IMR-90 (cell line): Measurements from ENCODE around the gene CNPY4. TPM values are rescaled to one million over a fixed set of nuclear protein-coding genes. Genes with fewer than 3 reads are reported as not detected.

ENCODE experiments used
- ATAC-seq: fragments of 200-7000 bp; cut with Tn5 transposase; 2 replicates; pipeline ENCODE4 v1.9.1; 2020; ENCODE audit warnings: low read depth, mild to moderate bottlenecking, moderate library complexity
- BruUV-seq: library from RNA; stranded (reverse); fragments of 400-500 nt; replicated peaks from 2 replicates; lab custom pipeline; 2021; lab: Mats Ljungman, UMichigan
- CTCF ChIA-PET: fragments of 300-600 bp; formaldehyde crosslinking; extraction: SDS; loops from one replicate; lab custom pipeline; 2021; ENCODE audit warnings: antibody characterized with exemption; lab: Yijun Ruan, JAX
- POLR2A ChIA-PET: fragments of 300-600 bp; sonication (Branson Sonifier 250); formaldehyde crosslinking; loops from one replicate; lab custom pipeline; 2022; ENCODE audit warnings: antibody characterized with exemption; ENCODE audit not compliant: unreplicated experiment; lab: Charles Lee
- DNase-seq: peaks from one replicate; pipeline ENCODE4 v3.0.0; 2013
- H2AFZ ChIP-seq: replicated peaks from 2 replicates; pipeline ENCODE3; 2013; ENCODE audit warnings: low read length, mild to moderate bottlenecking; ENCODE audit not compliant: poor library complexity
- H2AK5ac ChIP-seq: 2 replicates; pipeline ENCODE4 v1.6.1; 2013; ENCODE audit warnings: low read depth, low read length, inconsistent platforms
- H2AK9ac ChIP-seq: replicated peaks from 2 replicates; pipeline ENCODE3; 2013; ENCODE audit warnings: mild to moderate bottlenecking, low read depth, low read length, moderate library complexity; ENCODE audit not compliant: poor library complexity
- H2BK120ac ChIP-seq: 2 replicates; pipeline ENCODE4 v1.6.1; 2013; ENCODE audit warnings: low read depth, low read length, inconsistent platforms
- H2BK15ac ChIP-seq: 3 replicates; pipeline ENCODE4 v1.6.1; 2013; ENCODE audit warnings: low read depth, low read length, inconsistent platforms
- H2BK20ac ChIP-seq: 2 replicates; pipeline ENCODE4 v1.6.1; 2013; ENCODE audit warnings: low read depth, mild to moderate bottlenecking, inconsistent platforms, low read length, moderate library complexity
- H2BK5ac ChIP-seq: 2 replicates; pipeline ENCODE4 v1.6.1; 2013; ENCODE audit warnings: mild to moderate bottlenecking, low read depth, low read length, inconsistent platforms; ENCODE audit not compliant: poor library complexity, severe bottlenecking
- H3K14ac ChIP-seq: replicated peaks from 2 replicates; pipeline ENCODE4 v1.6.1; 2013; ENCODE audit warnings: low read depth, low read length, inconsistent platforms
- H3K18ac ChIP-seq: 2 replicates; pipeline ENCODE4 v1.6.1; 2013; ENCODE audit warnings: low read depth, low read length, control low read depth
- H3K23ac ChIP-seq: 2 replicates; pipeline ENCODE4 v1.6.1; 2013; ENCODE audit warnings: low read depth, low read length, inconsistent platforms
- H3K27ac ChIP-seq: 2 replicates; pipeline ENCODE4 v1.5.1; 2013; ENCODE audit warnings: mild to moderate bottlenecking, control low read depth, low read length; ENCODE audit not compliant: insufficient read depth
- H3K27me3 ChIP-seq: 2 replicates; pipeline ENCODE4 v1.6.1; 2013; ENCODE audit warnings: low read length; ENCODE audit not compliant: control insufficient read depth, insufficient read depth
- H3K36me3 ChIP-seq: 2 replicates; pipeline ENCODE4 v1.6.1; 2013; ENCODE audit warnings: low read length, mixed read lengths; ENCODE audit not compliant: control insufficient read depth, insufficient read depth
- H3K4ac ChIP-seq: 2 replicates; pipeline ENCODE4 v1.6.1; 2013; ENCODE audit warnings: low read depth, low read length, inconsistent platforms
- H3K4me1 ChIP-seq: 2 replicates; pipeline ENCODE4 v1.6.1; 2013; ENCODE audit warnings: low read length, mixed read lengths; ENCODE audit not compliant: control insufficient read depth, insufficient read depth
- H3K4me2 ChIP-seq: 2 replicates; pipeline ENCODE4 v1.6.1; 2013; ENCODE audit warnings: low read depth, mild to moderate bottlenecking, control low read depth, low read length, moderate library complexity
- H3K4me3 ChIP-seq: 2 replicates; pipeline ENCODE4 v1.5.1; 2013; ENCODE audit warnings: low read depth, mild to moderate bottlenecking, control low read depth, low read length, moderate library complexity; ENCODE audit not compliant: insufficient read depth
- H3K56ac ChIP-seq: 2 replicates; pipeline ENCODE4 v1.6.1; 2013; ENCODE audit warnings: low read length, inconsistent platforms; ENCODE audit not compliant: insufficient read depth; ENCODE audit errors: extremely low read depth
- H3K79me1 ChIP-seq, 2 experiments: 2 replicates each; pipeline ENCODE4 v1.6.1; 2013; ENCODE audit warnings: low read length in 2 of 2, inconsistent platforms in 1 of 2, low read depth in 1 of 2
- H3K9ac ChIP-seq: 2 replicates; pipeline ENCODE4 v1.6.1; 2013; ENCODE audit warnings: low read depth, low read length, control low read depth
- H3K9me1 ChIP-seq: 2 replicates; pipeline ENCODE4 v1.6.1; 2013; ENCODE audit warnings: low read length, inconsistent platforms; ENCODE audit not compliant: insufficient read depth
- H3K9me3 ChIP-seq: 2 replicates; pipeline ENCODE4 v1.6.1; 2013; ENCODE audit warnings: low read length; ENCODE audit not compliant: control insufficient read depth, insufficient read depth
- H4K20me1 ChIP-seq: 2 replicates; pipeline ENCODE4 v1.6.1; 2013; ENCODE audit warnings: low read length, inconsistent platforms; ENCODE audit not compliant: insufficient read depth
- H4K5ac ChIP-seq: 2 replicates; pipeline ENCODE4 v1.6.1; 2013; ENCODE audit warnings: mild to moderate bottlenecking, low read depth, low read length, control low read depth
- H4K8ac ChIP-seq, 2 experiments: 2 replicates each; pipeline ENCODE4 v1.6.1; 2013; ENCODE audit warnings: low read depth in 2 of 2, low read length in 2 of 2, control low read depth in 1 of 2, inconsistent platforms in 1 of 2
- H4K91ac ChIP-seq: 2 replicates; pipeline ENCODE4 v1.6.1; 2013; ENCODE audit warnings: low read depth, low read length, inconsistent platforms; ENCODE audit not compliant: insufficient read depth
- BHLHE40 ChIP-seq: fragments of 150-350 bp; IDR thresholded peaks from 2 replicates; pipeline ENCODE4 v1.6.1; 2016; ENCODE audit warnings: mild to moderate bottlenecking, low read depth, low read length
- CHD1 ChIP-seq: IDR thresholded peaks from 2 replicates; pipeline ENCODE4 v1.6.1; 2012; ENCODE audit warnings: low read depth, low read length, improper control_type of control experiment
- FOS ChIP-seq: fragments of 150-350 bp; IDR thresholded peaks from 2 replicates; pipeline ENCODE4 v1.6.1; 2016; ENCODE audit warnings: low read depth, low read length
- MAZ ChIP-seq: IDR thresholded peaks from 2 replicates; pipeline ENCODE4 v1.6.1; 2012; ENCODE audit warnings: low read depth, mild to moderate bottlenecking, low read length, improper control_type of control experiment, moderate library complexity, borderline replicate concordance
- RFX5 ChIP-seq: IDR thresholded peaks from 2 replicates; pipeline ENCODE4 v1.8.0; 2012; ENCODE audit warnings: low read depth, mild to moderate bottlenecking, low read length, moderate library complexity
- SMC3 ChIP-seq: fragments of 150-350 bp; IDR thresholded peaks from 2 replicates; pipeline ENCODE4 v1.6.1; 2016; ENCODE audit warnings: low read depth, mild to moderate bottlenecking, antibody characterized with exemption, low read length, moderate library complexity
- WGBS, 2 experiments: methylation state at CpG; one replicate each; pipeline versions ENCODE4 v1.1.5 to v1.1.7; 2013; ENCODE audit warnings: missing lambda C conversion rate in 2 of 2; ENCODE audit not compliant: insufficient read length in 1 of 2; ENCODE audit errors: extremely low coverage in 2 of 2; 5-methylcytosine and 5-hydroxymethylcytosine counted together
- dilution Hi-C: fragments of 300-500 bp; cut with HindIII; formaldehyde crosslinking; loops from one replicate; pipeline ENCODE4 v1.14.3; 2018; ENCODE audit warnings: low sequenced_read_pairs; ENCODE audit not compliant: unreplicated experiment
- in situ Hi-C: fragments of 300-500 bp; cut with MboI; formaldehyde crosslinking; loops from 3 replicates; pipeline ENCODE4 v1.14.3; 2019; ENCODE audit warnings: low sequenced_read_pairs, inconsistent platforms, mixed read lengths
- intact Hi-C: fragments of 100-400 bp; cut with micrococcal nuclease; formaldehyde crosslinking; loops from 2 replicates; pipeline ENCODE4 v1.10.0; 2022
- polyA plus RNA-seq, 3 experiments: library from polyadenylated mRNA; depleted of rRNA; stranded (reverse); fragments of >200 nt; gene quantifications; 2 replicates each; pipeline ENCODE4 v1.2.3, GENCODE V29; 2012; ENCODE audit warnings: low replicate concordance in 1 of 3
- total RNA-seq: library from RNA; depleted of rRNA; stranded (reverse); fragments of >200 nt; gene quantifications from 2 replicates; pipeline ENCODE4 v1.2.3, GENCODE V29; 2012
- TF ChIP-seq, protein P1 (sequence below): fragments of 150-350 bp; IDR thresholded peaks from 2 replicates; pipeline ENCODE4 v1.6.1; 2016; ENCODE audit warnings: low read depth, mild to moderate bottlenecking, low read length, moderate library complexity, borderline replicate concordance

The CNPY4 gene
- total and polyA plus RNA-seq, 2 of the 4 experiments (the other 2 are of a cell fraction): 13.3 to 21.9 TPM

DNA sequence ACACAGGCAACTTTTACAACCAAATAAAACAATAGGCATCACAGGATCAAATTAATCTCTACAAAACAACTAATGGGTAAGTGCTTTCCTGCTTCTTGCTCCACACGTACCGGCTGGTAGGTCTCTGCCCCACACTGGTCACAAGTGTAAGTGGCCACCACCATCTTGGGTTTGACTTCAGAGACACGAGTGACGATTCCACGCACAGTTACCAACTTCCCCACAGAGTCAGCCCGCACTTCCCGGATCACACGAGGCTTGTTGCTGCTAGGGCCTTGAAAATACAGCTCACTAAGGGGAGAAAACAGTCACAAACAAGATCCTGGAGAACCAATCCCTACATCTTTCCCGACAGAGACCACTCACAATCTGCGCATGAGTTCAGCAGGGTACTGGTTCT is 20.5 kb upstream of the CNPY4 start:
- intact Hi-C loops: no loop called here
- ATAC-seq (no peak), DNase-seq (no peak)
- no peak overlapping the region for H3K18ac ChIP-seq
- H3K56ac ChIP-seq: no peak overlapping the region
- no peak overlapping the region for H2AK9ac ChIP-seq
- no peak overlapping the region for H4K8ac ChIP-seq
- H3K4ac ChIP-seq: no peak overlapping the region
- no peak overlapping the region for H3K4me2 ChIP-seq
- H3K79me1 ChIP-seq: peaks cover 33 to 71% of the 10 kb centered on the region in 2 experiments
- no peak overlapping the region for H3K9ac ChIP-seq
- H3K36me3 ChIP-seq: peaks cover 51% of the 10 kb centered on the region
- H2BK5ac ChIP-seq: no peak overlapping the region
- TF ChIP-seq RFX5 (no peak), CHD1 (no peak), SMC3 (no peak), MAZ (no peak), BHLHE40 (no peak), FOS (no peak)
- TF ChIP-seq, protein P1, sequence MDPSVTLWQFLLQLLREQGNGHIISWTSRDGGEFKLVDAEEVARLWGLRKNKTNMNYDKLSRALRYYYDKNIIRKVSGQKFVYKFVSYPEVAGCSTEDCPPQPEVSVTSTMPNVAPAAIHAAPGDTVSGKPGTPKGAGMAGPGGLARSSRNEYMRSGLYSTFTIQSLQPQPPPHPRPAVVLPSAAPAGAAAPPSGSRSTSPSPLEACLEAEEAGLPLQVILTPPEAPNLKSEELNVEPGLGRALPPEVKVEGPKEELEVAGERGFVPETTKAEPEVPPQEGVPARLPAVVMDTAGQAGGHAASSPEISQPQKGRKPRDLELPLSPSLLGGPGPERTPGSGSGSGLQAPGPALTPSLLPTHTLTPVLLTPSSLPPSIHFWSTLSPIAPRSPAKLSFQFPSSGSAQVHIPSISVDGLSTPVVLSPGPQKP: no peak
- BruUV-seq: TSS peak; percentile 67
- ChIA-PET CTCF (no interaction called here), POLR2A (no interaction called here)
- H2AFZ ChIP-seq: no peak overlapping the region
- dilution Hi-C loops: no loop called here
- no peak overlapping the region; the same call in 1 of the 2 replicates for H4K5ac ChIP-seq
- no peak overlapping the region for H2BK120ac ChIP-seq
- H3K9me1 ChIP-seq: peaks cover 5% of the 10 kb centered on the region; the same call in 1 of the 2 replicates
- H3K23ac ChIP-seq: no peak overlapping the region
- no peak overlapping the region for H4K91ac ChIP-seq
- no peak overlapping the region for H2BK20ac ChIP-seq
- H3K14ac ChIP-seq: no peak overlapping the region
- no peak overlapping the region for H3K27ac ChIP-seq
- H2AK5ac ChIP-seq: no peak overlapping the region
- peaks cover 15% of the 10 kb centered on the region for H3K4me1 ChIP-seq
- no peaks in the 10 kb centered on the region for H3K9me3 ChIP-seq
- no peak overlapping the region for H3K4me3 ChIP-seq
- H3K27me3 ChIP-seq: no peaks in the 10 kb centered on the region
- peaks cover 7% of the 10 kb centered on the region for H4K20me1 ChIP-seq
- in situ Hi-C loops: no loop called here
- no peak overlapping the region for H2BK15ac ChIP-seq
- 85% methylated on average over 3 of the region's 10 CpGs; no CpG with 5 or more reads in 1 of the 2 experiments for WGBS, 2 experiments
